ENCODE results near the gene SLC26A8.
"Not testable (repeated sequence)": the region's sequence is repeated elsewhere in the genome, so short reads cannot be mapped to it uniquely, and the experiment has no call there.

SLC26A8 gene

DNA sequence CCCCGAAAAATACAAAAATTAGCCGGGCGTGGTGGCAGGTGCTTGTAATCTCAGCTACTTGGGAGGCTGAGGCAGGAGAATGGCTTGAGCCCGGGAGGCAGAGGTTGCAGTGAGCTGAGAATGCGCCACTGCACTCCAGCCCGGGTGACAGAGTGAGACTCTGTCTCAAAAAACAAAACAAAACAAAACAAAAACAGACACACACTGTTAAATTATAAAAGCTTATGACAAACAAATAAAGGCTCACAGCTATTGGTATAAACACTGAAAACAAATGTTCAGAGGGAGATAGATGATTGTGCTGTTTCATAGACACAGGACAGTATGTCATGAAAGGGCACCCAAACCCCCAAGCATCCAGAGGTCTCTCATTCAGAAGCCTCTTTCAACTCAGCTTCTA lies 107.5 kb downstream of the SLC26A8 start:
- not testable (repeated sequence) for DNase-seq (ENCODE audit: low read depth in 1 of 2, low spot score in 1 of 2)

DNA sequence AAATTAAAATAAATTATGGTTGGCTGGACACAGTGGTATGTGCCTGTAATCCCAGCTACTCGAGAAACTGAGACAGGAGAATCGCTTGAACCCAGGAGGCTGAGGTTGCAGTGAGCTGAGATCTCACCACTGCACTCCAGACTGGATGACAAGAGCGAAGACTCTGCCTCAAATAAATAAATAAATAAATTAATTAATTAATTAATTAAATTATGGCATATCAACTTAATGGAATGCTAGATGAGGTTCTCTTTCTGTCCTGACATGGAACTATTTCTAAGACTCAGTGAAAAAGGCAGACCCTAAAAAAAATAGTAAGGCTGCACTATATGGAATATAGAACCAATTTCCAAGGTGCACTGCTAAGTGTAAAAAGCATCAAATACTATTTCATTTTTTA lies 108.4 kb downstream of the SLC26A8 start:
- DNase-seq (ENCODE audit: low read depth in 1 of 2, low spot score in 1 of 2): no peak

DNA sequence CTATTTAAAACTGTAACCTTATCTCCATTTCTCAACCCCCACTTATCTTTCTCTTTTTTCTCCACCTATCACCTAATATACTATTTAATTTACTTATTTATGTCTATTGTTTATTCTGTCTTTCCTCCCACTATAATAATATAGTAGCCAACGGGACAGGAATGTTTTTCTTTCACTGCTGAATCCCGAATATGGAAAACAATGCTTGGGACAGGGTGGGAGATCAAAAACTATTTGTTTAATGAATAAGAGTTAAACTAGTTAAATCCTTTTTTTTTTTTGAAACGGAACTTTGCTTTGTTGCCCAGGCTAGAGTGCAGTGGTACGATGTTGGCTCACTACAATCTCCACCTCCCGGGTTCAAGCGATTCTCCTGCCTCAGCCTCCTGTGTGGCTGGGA lies 109.9 kb downstream of the SLC26A8 start:
- no peak for DNase-seq (ENCODE audit: low read depth in 1 of 2, low spot score in 1 of 2)

DNA sequence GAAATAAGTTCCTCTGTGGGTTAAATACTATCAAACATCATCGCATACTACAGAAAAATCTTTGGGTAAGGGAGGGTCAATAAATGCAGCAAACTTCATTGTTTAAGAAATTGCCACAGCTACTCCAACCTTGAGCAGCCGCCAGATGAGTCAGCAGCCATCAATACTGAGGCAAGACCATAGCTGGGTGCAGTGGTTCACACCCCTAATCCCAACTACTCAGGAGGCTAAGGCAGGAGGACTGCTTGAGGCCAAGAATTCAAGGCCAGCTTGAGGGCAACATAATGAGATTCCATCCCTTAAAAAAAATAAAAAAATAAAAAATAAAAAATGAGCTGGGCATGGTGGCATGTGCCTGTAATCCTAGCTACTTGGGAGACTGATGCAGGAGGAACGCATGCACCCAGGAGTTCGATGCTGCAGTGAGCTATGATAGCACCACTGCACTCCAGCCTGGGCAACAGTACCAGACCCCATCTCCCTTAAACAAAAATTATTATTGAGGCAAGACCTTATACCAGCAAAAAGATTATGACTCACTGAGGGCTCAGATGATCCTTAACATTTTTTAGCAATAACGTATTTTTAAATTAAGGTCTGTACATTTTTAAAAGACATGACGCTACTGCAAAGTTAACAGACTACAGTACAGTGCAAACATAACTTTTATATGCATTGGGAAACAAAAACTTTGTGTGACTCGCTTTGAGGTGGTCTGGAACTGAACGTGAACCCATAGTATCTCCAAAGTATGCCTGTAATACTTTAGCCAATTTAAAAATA lies 112.4 kb downstream of the SLC26A8 start:
- DNase-seq (ENCODE audit: low read depth in 1 of 2, low spot score in 1 of 2): no peak

DNA sequence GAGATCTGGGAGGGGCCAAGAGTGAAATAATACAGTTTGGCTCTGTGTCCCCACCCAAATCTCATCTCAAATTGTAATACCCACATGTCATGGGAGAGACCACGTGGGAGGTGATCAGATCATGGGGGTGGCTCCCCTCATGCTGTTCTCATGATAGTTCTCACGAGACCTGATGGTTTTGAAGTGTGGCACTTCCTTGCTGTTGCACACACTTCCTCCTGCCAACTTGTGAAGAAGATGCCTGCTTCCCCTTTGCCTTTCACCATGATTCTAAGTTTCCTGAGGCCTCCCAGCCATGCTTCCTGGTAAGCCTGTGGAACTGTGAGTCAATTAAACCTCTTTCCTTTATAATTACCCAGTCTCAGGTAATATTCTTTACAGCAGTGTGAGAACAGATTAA lies 114.9 kb downstream of the SLC26A8 start:
- DNase-seq (ENCODE audit: low read depth in 1 of 2, low spot score in 1 of 2): not testable (repeated sequence)

DNA sequence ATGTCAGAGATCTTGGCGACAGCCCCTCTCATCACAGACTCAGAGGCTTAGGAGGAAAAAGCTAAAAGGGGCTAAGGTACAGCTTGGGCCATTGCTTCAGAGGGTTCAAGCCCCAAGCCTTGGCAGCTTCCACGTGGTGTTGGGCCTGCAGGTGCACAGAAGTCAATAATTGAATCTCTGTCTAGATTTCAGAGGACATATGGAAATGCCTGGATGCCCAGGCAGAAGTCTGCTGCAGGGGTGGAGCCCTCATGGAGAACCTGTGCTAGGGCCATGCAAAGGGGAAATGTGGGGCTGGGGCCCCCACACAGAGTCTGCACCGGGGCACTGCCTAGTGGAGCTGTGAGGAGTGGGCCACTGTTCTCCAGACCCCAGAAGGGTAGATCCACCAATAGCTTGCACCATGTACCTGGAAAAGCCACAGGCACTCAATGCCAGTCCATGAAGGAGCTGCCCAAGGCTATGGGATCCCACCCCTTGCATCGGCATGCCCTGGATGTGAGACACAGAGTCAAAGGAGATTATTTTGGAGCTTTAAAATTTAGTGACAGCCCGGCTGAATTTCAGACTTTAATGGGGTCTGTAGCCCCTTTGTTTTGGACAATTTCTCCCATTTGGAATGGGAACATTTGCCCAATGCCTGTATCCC lies 115.6 kb downstream of the SLC26A8 start:
- not testable (repeated sequence) for DNase-seq (ENCODE audit: low read depth in 1 of 2, low spot score in 1 of 2)

DNA sequence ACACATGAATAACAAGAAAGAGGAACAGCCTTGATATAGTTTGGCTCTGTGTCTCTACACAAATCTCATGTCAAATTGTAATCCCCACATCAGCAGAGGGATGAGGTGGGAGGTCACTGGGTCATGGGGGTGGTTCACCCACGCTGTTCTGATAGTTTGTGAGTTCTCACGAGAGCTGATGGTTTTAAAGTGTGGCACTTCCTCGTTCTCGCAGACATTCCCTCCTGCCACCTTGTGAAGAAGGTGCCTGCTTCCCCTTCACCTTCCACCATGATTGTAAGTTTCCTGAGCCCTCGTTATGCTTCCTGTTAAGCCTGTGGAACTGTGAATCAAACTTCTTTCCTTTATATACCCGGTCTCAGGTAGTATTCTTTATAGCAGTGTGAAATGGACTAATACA lies 116.7 kb downstream of the SLC26A8 start:
- no peak for DNase-seq (ENCODE audit: low read depth in 1 of 2, low spot score in 1 of 2)

DNA sequence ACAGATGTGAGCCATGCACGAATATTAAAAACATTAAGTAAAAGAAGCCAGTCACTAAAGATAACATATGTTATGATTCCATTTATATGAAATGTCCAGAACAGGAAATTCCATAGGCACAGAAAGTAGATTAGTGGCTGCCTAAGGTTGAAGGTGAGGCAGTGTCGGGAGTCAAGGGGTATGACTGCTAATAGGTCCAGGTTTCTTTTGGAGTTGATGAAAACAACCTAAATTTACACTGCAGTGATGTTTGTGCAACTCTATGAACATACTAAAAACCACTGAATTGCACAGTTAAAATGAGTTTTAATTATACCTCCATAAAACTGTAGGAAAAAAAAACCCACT lies 118.0 kb downstream of the SLC26A8 start:
- DNase-seq (ENCODE audit: low read depth in 1 of 2, low spot score in 1 of 2): no peak

DNA sequence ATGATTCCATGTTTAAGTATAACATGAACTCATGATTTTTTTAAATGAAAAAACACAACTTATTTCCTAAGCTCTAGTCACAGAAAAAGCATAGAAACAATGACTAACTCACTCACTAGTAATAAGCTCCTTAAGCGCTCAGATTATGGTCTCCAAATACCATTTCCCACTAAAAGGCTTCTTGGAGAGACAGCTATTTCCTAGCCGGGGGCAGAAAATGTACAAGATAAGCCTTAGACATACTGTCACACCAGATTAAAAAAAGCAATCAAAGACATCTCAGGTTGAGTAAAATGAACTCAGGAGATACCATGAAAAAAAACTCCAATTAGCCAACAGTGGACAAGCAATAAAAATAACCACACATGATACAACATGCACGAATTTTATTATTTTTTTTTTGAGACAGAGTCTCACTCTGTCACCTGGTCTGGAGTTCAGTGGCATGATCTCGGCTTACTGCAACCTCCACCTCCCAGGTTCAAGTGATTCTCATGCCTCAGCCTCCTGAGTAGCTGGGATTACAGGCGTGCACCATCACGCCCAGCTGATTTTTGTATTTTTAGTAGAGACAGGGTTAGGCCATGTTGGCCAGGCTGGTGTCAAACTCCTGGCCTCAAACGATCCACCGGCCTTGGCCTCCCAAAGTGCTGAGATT lies 118.5 kb downstream of the SLC26A8 start:
- DNase-seq (ENCODE audit: low read depth in 1 of 2, low spot score in 1 of 2): no peak

DNA sequence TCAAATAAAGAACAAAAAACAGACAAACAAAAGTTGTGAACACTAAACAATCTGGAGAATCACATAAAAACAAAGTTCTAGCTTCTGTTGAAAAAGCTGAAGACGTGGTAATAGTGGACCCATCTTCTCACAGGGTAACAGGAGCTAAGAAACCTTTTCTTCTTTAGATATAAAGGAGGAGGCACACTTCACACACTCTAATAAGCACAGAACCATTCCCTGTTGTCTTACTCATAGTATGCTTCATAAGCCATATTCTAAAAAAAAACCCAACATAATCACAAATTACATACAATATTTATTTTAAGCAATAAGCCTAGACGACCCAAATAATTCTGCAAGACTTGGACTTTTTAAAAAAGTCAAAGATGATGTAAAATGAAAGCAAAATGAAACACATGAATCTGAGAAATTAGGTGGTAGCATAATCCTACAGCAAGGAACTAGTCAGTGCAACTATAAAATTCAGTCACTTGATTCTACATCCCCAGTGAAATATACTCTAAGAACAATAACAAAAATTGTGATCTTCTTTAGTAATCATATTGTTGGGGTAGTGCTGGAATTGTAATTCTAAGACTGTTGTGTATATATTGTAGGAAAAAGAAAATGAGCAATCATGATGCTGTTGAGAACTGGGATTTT lies 119.2 kb downstream of the SLC26A8 start:
- DNase-seq (ENCODE audit: low read depth in 1 of 2, low spot score in 1 of 2): no peak

DNA sequence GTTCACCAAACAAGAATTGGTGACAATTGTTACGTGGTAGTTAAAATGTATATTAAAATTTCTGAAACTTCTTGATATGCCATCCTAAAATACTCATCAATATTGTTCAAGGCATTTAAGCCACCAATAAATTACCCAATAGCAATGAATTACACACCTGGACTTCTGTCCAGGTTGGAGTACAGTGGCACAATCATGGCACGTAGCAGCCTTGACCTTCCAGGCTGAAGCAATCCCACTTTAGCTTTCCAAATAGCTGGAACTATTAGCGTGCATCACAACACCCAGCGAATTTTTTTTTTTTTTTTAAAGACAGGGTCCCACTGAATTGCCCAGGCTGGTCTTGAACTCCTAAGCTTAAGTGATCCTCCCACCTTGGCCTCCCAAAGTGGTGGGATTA lies 120.8 kb downstream of the SLC26A8 start:
- DNase-seq (ENCODE audit: low read depth in 1 of 2, low spot score in 1 of 2): no peak

DNA sequence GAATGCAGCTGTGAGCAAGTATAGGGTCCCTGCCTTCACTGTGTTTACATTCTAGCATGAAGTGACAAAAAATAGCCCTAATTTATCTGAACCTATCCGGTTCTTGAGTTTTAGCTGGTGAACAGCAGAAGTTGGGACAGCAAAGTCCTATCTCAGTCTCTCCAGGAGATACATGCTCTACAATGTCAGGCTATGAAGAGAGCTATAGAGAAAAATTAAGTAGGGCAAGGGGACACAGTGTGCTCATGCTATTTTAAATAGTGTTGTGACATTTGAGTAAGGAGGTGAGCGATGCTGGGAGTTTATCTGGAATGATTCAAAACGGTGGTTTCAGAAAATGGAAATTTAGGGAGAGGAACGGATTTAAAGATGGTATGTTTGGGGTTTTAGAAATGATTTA lies 124.0 kb downstream of the SLC26A8 start:
- DNase-seq (ENCODE audit: low read depth in 1 of 2, low spot score in 1 of 2): no peak

DNA sequence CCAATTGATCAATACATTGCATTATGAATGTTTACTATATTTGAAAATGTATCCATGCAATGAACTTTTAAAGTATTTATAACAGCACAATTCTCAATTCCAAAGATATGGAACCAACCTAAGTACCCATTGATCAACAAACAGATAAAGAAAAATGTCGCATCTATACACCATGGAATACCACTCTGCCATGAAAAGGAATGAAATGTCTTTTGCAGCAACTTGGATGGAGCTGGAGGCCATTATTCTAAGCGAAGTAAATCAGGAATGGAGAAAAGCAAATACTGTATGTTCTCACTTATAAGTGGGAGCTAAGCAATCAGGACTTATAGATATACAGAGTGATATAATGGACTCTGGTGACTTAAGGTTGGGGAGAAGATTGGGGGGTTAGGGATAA lies 126.4 kb downstream of the SLC26A8 start:
- no peak for DNase-seq (ENCODE audit: low read depth in 1 of 2, low spot score in 1 of 2)

DNA sequence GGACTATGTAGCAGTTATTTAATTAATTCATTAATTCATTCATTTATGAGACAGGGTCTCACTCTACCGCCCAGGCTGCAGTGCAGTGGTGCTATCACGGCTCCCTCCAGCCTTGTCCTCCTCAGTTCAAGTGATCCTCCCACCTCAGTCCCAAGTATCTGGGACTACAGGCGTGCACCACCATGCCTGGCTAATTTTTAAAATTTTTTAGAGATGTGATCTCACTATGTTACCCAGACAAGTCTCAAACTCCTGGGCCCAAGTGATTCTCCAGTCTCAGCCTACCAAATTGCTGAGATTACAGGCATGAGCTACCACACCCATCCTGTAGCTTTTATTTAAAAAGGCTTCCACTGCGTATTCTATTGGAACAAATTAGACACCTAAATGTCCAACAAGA lies 127.0 kb downstream of the SLC26A8 start:
- DNase-seq (ENCODE audit: low read depth in 1 of 2, low spot score in 1 of 2): no peak

DNA sequence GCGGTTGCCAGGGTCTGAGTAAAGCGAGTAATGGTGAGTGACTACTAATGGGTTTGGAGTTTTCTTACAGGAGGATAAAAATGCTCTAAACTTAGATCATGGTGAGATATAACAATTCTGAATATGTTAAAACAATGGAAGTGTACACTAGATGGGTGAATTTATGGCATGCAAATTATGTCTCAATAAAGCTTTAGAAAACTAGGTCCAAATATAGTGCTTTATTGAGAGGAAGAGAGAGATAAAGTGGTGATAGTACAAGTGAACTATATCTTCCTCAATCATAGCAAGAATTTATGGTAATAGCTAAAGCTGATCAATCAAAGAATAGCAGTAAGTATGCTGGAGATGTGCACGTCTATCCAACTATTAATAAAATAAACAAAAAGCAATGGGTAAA lies 127.4 kb downstream of the SLC26A8 start:
- no peak for DNase-seq (ENCODE audit: low read depth in 1 of 2, low spot score in 1 of 2)

DNA sequence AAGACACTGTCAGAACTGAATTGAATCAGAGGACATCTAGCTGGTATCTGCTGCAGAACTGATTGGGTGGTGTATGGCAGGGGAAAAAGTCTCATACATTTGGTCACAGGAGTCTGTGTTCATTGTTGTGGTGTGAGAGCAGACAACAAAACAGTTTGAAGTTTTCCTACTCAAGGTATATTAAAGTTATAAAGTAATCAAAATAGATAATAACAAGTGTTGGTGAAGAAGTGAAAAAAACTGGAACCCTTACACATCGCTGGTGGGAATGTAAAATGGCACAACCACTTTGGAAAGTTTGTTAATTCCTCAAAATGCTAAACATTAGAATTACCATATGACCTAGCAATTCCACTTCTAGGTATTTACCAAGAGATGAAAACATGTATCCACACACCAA lies 128.2 kb downstream of the SLC26A8 start:
- DNase-seq (ENCODE audit: low read depth in 1 of 2, low spot score in 1 of 2): no peak

DNA sequence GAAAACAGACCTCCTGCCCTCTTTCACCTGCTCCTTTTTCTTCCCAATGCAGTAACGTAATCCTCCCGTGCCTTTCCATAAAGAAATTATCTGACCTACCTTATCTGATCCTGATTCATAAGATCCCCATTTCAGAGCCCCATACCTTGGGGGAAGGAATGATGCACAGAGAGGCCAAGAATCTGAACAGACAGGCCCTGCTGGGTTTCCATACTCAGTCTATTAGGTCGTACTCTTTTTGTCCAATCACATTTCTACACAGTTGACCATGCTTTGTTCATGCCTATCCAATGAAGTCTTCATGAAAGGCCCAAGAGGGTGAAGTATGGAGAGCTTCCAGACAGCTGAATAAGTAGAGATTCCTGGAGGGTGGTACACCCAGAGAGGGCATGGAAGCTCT lies 128.9 kb downstream of the SLC26A8 start:
- DNase-seq (ENCODE audit: low read depth in 1 of 2, low spot score in 1 of 2): no peak

DNA sequence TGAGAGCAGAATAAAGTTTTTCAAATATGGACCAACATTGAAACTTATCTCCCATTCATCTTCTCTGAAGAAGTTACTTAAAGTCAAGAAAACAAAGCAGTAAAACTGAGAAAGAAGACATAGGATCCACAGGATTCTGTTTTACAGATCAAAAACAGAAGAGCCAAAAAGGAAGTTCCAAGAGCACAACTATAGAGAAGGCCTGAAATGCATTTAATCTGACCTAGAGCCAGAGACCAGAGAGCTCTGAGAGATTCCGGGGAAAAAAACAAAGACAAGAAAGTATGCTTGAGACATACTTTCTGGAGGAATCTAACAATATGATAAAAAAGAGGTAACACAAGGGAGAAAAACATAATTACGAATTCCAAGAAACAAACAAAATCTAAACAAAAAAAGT lies 129.7 kb downstream of the SLC26A8 start:
- no peak for DNase-seq (ENCODE audit: low read depth in 1 of 2, low spot score in 1 of 2)

Measured in activated T-helper 1 cell treated with anti-CD3 and anti-CD28 coated beads, Interleukin-2, amount 50 U/mL, for 16 hours (primary cell).